Nephron progenitor cell (in vitro differentiated cells): ENCODE results near the gene RPS6KA4.

ENCODE experiments used
- DNase-seq: peaks from one replicate; pipeline ENCODE4 v3.0.0; 2021
- H3K27ac Mint-ChIP-seq: 2 replicates; pipeline ENCODE4 v1.8.0; 2021; ENCODE audit warnings: mild to moderate bottlenecking, moderate library complexity, mixed read lengths
- H3K27me3 Mint-ChIP-seq: 2 replicates; pipeline ENCODE4 v1.8.0; 2021; ENCODE audit warnings: mild to moderate bottlenecking, low read depth, mixed read lengths; ENCODE audit not compliant: poor library complexity
- H3K36me3 Mint-ChIP-seq: 2 replicates; pipeline ENCODE4 v1.8.0; 2021; ENCODE audit warnings: low read depth, mixed read lengths
- H3K4me1 Mint-ChIP-seq: 2 replicates; pipeline ENCODE4 v1.8.0; 2021; ENCODE audit warnings: mixed read lengths
- H3K4me3 Mint-ChIP-seq: 2 replicates; pipeline ENCODE4 v1.8.0; 2021; ENCODE audit warnings: mild to moderate bottlenecking, moderate library complexity, mixed read lengths
- H3K9me3 Mint-ChIP-seq: 2 replicates; pipeline ENCODE4 v1.8.0; 2021; ENCODE audit warnings: mild to moderate bottlenecking, moderate library complexity, mixed read lengths
- TF ChIP-seq, protein P1 (sequence below): fragments of 200-600 bp; sonication (generic); IDR thresholded peaks from 2 replicates; pipeline ENCODE4 v1.5.0; 2021; ENCODE audit warnings: antibody characterized with exemption

The RPS6KA4 gene

GRCh38 chr11:64384028-64384737 is 25.2 kb downstream of the RPS6KA4 start:
- no peaks in the 10 kb centered on the region for H3K9me3 Mint-ChIP-seq
- TF ChIP-seq, protein P1, sequence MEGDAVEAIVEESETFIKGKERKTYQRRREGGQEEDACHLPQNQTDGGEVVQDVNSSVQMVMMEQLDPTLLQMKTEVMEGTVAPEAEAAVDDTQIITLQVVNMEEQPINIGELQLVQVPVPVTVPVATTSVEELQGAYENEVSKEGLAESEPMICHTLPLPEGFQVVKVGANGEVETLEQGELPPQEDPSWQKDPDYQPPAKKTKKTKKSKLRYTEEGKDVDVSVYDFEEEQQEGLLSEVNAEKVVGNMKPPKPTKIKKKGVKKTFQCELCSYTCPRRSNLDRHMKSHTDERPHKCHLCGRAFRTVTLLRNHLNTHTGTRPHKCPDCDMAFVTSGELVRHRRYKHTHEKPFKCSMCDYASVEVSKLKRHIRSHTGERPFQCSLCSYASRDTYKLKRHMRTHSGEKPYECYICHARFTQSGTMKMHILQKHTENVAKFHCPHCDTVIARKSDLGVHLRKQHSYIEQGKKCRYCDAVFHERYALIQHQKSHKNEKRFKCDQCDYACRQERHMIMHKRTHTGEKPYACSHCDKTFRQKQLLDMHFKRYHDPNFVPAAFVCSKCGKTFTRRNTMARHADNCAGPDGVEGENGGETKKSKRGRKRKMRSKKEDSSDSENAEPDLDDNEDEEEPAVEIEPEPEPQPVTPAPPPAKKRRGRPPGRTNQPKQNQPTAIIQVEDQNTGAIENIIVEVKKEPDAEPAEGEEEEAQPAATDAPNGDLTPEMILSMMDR: no peak
- H3K27ac Mint-ChIP-seq: no peak overlapping the region
- peaks cover 26% of the 10 kb centered on the region for H3K27me3 Mint-ChIP-seq
- H3K4me1 Mint-ChIP-seq: peaks cover 29% of the 10 kb centered on the region
- H3K4me3 Mint-ChIP-seq: no peak overlapping the region
- H3K36me3 Mint-ChIP-seq: no peaks in the 10 kb centered on the region
- no peak for DNase-seq

DNA sequence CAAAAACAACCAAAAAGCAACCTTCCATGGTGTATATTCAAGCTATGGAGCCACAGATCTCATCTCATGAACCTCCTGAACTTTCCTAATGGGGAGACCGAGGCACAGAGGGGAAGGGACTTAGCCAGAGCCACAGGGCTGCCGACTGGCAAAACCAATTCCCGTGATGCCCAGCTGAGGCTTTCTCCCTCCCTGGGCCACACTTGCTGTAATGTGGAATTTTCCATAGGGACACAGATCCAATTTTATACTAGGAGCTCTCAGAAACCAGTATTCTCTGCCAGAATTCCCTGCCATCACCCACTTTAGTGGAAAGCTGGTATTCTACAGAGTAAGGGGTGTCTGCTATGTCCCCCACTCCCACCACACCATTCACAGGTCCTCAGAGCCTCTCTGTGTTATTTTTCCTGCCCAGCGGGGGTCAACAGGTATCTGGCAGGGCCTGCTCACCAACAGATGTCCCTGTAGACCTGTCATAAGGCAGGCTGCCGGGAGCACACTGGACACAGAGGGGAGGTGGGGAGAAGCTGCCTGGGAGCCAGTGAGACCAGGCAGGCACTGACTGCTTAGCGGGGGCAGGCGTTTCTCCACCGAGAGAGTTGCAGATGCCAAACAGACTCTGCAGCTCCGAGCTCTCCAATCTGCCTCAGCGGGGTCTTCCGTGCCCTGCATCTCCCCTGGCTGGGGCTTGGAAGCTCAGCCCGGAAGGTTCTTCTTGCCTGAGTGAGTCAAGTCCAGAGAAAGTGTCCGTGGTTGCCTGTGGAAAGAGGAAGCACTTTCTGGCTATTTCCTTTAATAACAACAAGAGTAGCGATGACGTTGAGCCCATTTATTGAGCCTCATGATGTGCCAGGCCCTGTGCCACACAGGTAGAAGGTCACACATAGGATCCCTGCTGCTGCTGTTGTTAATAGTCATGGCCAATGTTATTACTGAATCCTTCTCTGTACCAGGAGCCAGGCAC is 26.3 kb downstream of the RPS6KA4 start:
- Mint-ChIP-seq H3K4me1 (peaks cover 35% of the 10 kb centered on the region), H3K9me3 (peaks cover 3% of the 10 kb centered on the region), H3K4me3 (no peak overlapping the region), H3K27ac (no peak overlapping the region), H3K36me3 (no peaks in the 10 kb centered on the region), H3K27me3 (peaks cover 34% of the 10 kb centered on the region)
- TF ChIP-seq, protein P1: no peak
- no peak for DNase-seq

DNA sequence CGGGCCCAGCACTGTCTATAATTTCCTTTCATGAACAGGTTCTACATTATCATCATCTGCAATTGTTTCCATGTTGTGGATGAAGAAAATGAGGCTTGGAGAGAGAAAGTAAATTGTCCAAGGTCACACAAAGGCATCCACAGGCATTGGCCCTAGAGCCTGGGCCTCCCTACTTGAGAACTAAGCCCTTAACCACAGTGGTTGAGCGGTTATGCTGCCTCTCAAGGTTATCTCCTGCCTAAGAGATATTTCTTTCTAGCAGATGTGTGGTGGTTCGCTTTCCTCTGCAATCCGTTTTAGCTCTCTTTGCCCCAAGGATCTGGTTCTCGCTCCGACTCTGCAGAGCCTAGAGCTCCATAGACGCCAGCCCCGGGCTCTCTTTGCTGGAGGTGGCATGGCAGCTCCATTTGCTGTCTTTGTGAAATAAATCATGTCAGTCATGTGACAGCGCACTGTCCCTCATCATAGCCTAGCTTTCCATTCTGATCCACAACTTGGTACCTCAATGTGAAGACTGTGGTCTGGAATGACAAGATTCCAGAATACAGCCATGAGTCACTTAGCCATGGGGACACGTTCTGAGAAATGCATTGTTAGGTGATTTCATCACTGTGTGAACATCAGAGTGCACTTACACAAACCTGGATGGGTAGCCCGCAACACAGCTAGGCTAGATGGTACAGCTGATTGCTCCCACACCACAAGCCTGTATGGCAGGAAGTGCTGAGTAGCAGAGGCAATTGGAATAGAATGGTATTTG is 27.2 kb downstream of the RPS6KA4 start:
- TF ChIP-seq, protein P1: no peak
- peaks cover 35% of the 10 kb centered on the region for H3K4me1 Mint-ChIP-seq
- no peak overlapping the region for H3K4me3 Mint-ChIP-seq
- no peaks in the 10 kb centered on the region for H3K36me3 Mint-ChIP-seq
- peaks cover 36% of the 10 kb centered on the region for H3K27me3 Mint-ChIP-seq
- no peak for DNase-seq
- no peak overlapping the region for H3K27ac Mint-ChIP-seq
- peaks cover 3% of the 10 kb centered on the region for H3K9me3 Mint-ChIP-seq

GRCh38 chr11:64387916-64388315 is 29.0 kb downstream of the RPS6KA4 start:
- DNase-seq: no peak
- no peak overlapping the region for H3K27ac Mint-ChIP-seq
- H3K9me3 Mint-ChIP-seq: peaks cover 3% of the 10 kb centered on the region
- H3K4me1 Mint-ChIP-seq: peaks cover 30% of the 10 kb centered on the region
- no peaks in the 10 kb centered on the region for H3K36me3 Mint-ChIP-seq
- TF ChIP-seq, protein P1: no peak
- H3K27me3 Mint-ChIP-seq: peaks cover 35% of the 10 kb centered on the region
- no peak overlapping the region for H3K4me3 Mint-ChIP-seq

GRCh38 chr11:64388894-64389293 is 29.9 kb downstream of the RPS6KA4 start:
- peaks cover 35% of the 10 kb centered on the region for H3K27me3 Mint-ChIP-seq
- no peak overlapping the region for H3K4me3 Mint-ChIP-seq
- peaks cover 28% of the 10 kb centered on the region for H3K4me1 Mint-ChIP-seq
- TF ChIP-seq, protein P1: no peak
- H3K36me3 Mint-ChIP-seq: no peaks in the 10 kb centered on the region
- DNase-seq: no peak
- H3K9me3 Mint-ChIP-seq: peaks cover 3% of the 10 kb centered on the region
- H3K27ac Mint-ChIP-seq: no peak overlapping the region
